Suppressor macrophage treated with lipopolysaccharide for 4 hours (primary cell): ENCODE data around the gene COL27A1.

Experiments used
- DNase-seq: peaks from one replicate; pipeline ENCODE4 v3.0.0-alpha.2; 2020

The COL27A1 gene

GRCh38 chr9:114207845-114208244, 52.5 kb downstream of the COL27A1 start:
- DNase-seq, result no peak

GRCh38 chr9:114209151-114209550, 53.8 kb downstream of the COL27A1 start:
- no peak for DNase-seq

- no peak for DNase-seq
Measured at GRCh38 chr9:114210136-114210535, 54.8 kb downstream of the COL27A1 start.

- no peak for DNase-seq
Measured at GRCh38 chr9:114210691-114211276, 55.4 kb downstream of the COL27A1 start.

GRCh38 chr9:114212826-114213225, 57.5 kb downstream of the COL27A1 start:
- no peak for DNase-seq

GRCh38 chr9:114213566-114213965, 58.2 kb downstream of the COL27A1 start:
- no peak for DNase-seq

- no peak for DNase-seq
Measured at GRCh38 chr9:114214181-114214580, 58.8 kb downstream of the COL27A1 start.

GRCh38 chr9:114214686-114215414, 59.5 kb downstream of the COL27A1 start:
- no peak for DNase-seq

- no peak for DNase-seq
Measured at GRCh38 chr9:114216081-114216480, 60.7 kb downstream of the COL27A1 start.

- DNase-seq, result no peak
Measured at GRCh38 chr9:114216976-114217375, 61.6 kb downstream of the COL27A1 start.

- no peak for DNase-seq
Measured at GRCh38 chr9:114218264-114219120, 63.2 kb downstream of the COL27A1 start.

GRCh38 chr9:114220061-114220541, 64.8 kb downstream of the COL27A1 start:
- DNase-seq, result no peak

GRCh38 chr9:114221706-114222465, 66.5 kb downstream of the COL27A1 start:
- DNase-seq, result no peak

- DNase-seq, result peak; percentile 43
Measured at GRCh38 chr9:114223564-114224246, 68.4 kb downstream of the COL27A1 start.

- DNase-seq, result no peak
Measured at GRCh38 chr9:114224247-114224610, 68.9 kb downstream of the COL27A1 start.

GRCh38 chr9:114225561-114226212, 70.3 kb downstream of the COL27A1 start:
- DNase-seq, result no peak

GRCh38 chr9:114226246-114227055, 71.1 kb downstream of the COL27A1 start:
- DNase-seq, result no peak

- no peak for DNase-seq
Measured at GRCh38 chr9:114227288-114228015, 72.1 kb downstream of the COL27A1 start.

GRCh38 chr9:114228016-114228808, 72.9 kb downstream of the COL27A1 start:
- DNase-seq, result no peak
